Naive thymus-derived CD4-positive, alpha-beta T cell (primary cell): ENCODE results near the gene GAS7. TPM values are rescaled to one million over a fixed set of nuclear protein-coding genes. Genes with fewer than 3 reads are reported as not detected.

Experiments
- ATAC-seq: fragments of 150-1000 bp; cut with Tn5 transposase; 2 replicates; pipeline ENCODE4 v1.10.0; 2021; ENCODE audit warnings: mild to moderate bottlenecking, moderate library complexity
- CTCF ChIA-PET: fragments of 350-600 bp; sonication (Branson Sonifier 250); formaldehyde crosslinking; loops from one replicate; lab custom pipeline; 2021; ENCODE audit warnings: antibody characterized with exemption; lab: Charles Lee
- POLR2A ChIA-PET: fragments of 350-600 bp; sonication (Branson Sonifier 250); formaldehyde crosslinking; loops from one replicate; lab custom pipeline; 2021; ENCODE audit warnings: antibody characterized with exemption, inconsistent platforms; lab: Charles Lee
- DNase-seq, 9 donors: peaks; one replicate each; pipeline versions ENCODE4 v3.0.0 to v3.0.0-alpha.2; 2020 to 2022; ENCODE audit warnings: mixed read lengths in 1 of 9
- H3K27ac ChIP-seq: one replicate; pipeline ENCODE4 v1.7.0; 2013; ENCODE audit warnings: mild to moderate bottlenecking, low read depth, low read length, moderate library complexity
- H3K27me3 ChIP-seq, 2 donors: one replicate each; pipeline ENCODE4 v1.7.0; 2013; ENCODE audit warnings: low read length in 2 of 2, mild to moderate bottlenecking in 2 of 2, moderate library complexity in 2 of 2; ENCODE audit not compliant: control insufficient read depth in 2 of 2, insufficient read depth in 2 of 2
- H3K36me3 ChIP-seq, 3 experiments: 1 replicate in 2 of 3; 2 replicates in 1 of 3; pipeline ENCODE4 v1.7.0; 2013; ENCODE audit warnings: low read length in 3 of 3, mild to moderate bottlenecking in 3 of 3, moderate library complexity in 1 of 3; ENCODE audit not compliant: insufficient read depth in 3 of 3, control insufficient read depth in 2 of 3
- H3K4me1 ChIP-seq, 2 donors: one replicate each; pipeline ENCODE4 v1.7.0; 2013; ENCODE audit warnings: low read length in 2 of 2, mild to moderate bottlenecking in 2 of 2, moderate library complexity in 1 of 2; ENCODE audit not compliant: control insufficient read depth in 2 of 2, insufficient read depth in 2 of 2
- H3K4me3 ChIP-seq: 2 replicates; pipeline ENCODE4 v1.7.0; 2013; ENCODE audit warnings: mild to moderate bottlenecking, low read length
- H3K9me3 ChIP-seq, 3 experiments: 1 replicate in 2 of 3; 2 replicates in 1 of 3; pipeline ENCODE4 v1.7.0; 2013; ENCODE audit warnings: low read length in 3 of 3; ENCODE audit not compliant: control insufficient read depth in 2 of 3
- H3K27ac Mint-ChIP-seq, 9 donors: one replicate each; pipeline ENCODE4 v1.8.0; 2020 to 2022; ENCODE audit warnings: mixed read lengths in 9 of 9, mild to moderate bottlenecking in 8 of 9, moderate library complexity in 5 of 9, inconsistent platforms in 2 of 9
- H3K27me3 Mint-ChIP-seq, 5 donors: one replicate each; pipeline ENCODE4 v1.8.0; 2021 to 2022; ENCODE audit warnings: mixed read lengths in 5 of 5, mild to moderate bottlenecking in 1 of 5
- H3K36me3 Mint-ChIP-seq, 5 donors: one replicate each; pipeline ENCODE4 v1.8.0; 2020 to 2022; ENCODE audit warnings: mixed read lengths in 5 of 5, mild to moderate bottlenecking in 3 of 5, inconsistent platforms in 1 of 5
- H3K4me1 Mint-ChIP-seq, 7 donors: one replicate each; pipeline ENCODE4 v1.8.0; 2020 to 2022; ENCODE audit warnings: mixed read lengths in 7 of 7, mild to moderate bottlenecking in 3 of 7, inconsistent platforms in 1 of 7
- H3K4me3 Mint-ChIP-seq, 10 donors: one replicate each; pipeline ENCODE4 v1.8.0; 2020 to 2022; ENCODE audit warnings: mild to moderate bottlenecking in 10 of 10, mixed read lengths in 10 of 10, moderate library complexity in 6 of 10, inconsistent platforms in 2 of 10
- H3K9me3 Mint-ChIP-seq, 11 donors: one replicate each; pipeline ENCODE4 v1.8.0; 2020 to 2022; ENCODE audit warnings: mixed read lengths in 11 of 11, mild to moderate bottlenecking in 4 of 11, inconsistent platforms in 1 of 11, moderate library complexity in 1 of 11
- intact Hi-C, 2 donors: fragments of 100-400 bp; cut with micrococcal nuclease; formaldehyde crosslinking; loops; one replicate each; pipeline ENCODE4 v1.15.1; 2023
- polyA plus RNA-seq, 2 donors: library from polyadenylated mRNA; unstranded; fragments of 300-500 nt; fragmentation: Illumina TruSeq; gene quantifications; one replicate each; pipeline ENCODE4 v1.2.3, GENCODE V29; 2021
- total RNA-seq, 6 experiments: library from RNA in 5 of 6; stranded (reverse) in 5 of 6; gene quantifications; 1 replicate in 5 of 6; 2 replicates in 1 of 6; pipeline ENCODE4 v1.2.3 and lab custom pipeline; 2021 to 2026

The GAS7 gene
- total and polyA plus RNA-seq, 7 experiments from 2014 or later = 0.09 to 54.3 (median 3.3) TPM

- peaks cover 0 to 4% (median 0%) of the 10 kb centered on the region in 5 donors for H3K36me3 Mint-ChIP-seq
- H3K27me3 ChIP-seq = no peaks in the 10 kb centered on the region
- H3K9me3 Mint-ChIP-seq = peaks cover 4 to 22% (median 12%) of the 10 kb centered on the region in 11 donors
- no peak overlapping the region for H3K27ac ChIP-seq
- intact Hi-C loops = no loop called here
- no peak overlapping the region for H3K4me3 Mint-ChIP-seq
- DNase-seq (no peak), ATAC-seq (no peak)
- ChIA-PET CTCF (no interaction called here), POLR2A (no interaction called here)
- no peak overlapping the region for H3K27ac Mint-ChIP-seq
- H3K9me3 ChIP-seq = peaks cover 0 to 6% (median 0%) of the 10 kb centered on the region in 3 experiments
- no peaks in the 10 kb centered on the region for H3K4me1 Mint-ChIP-seq
- no peaks in the 10 kb centered on the region for H3K36me3 ChIP-seq
- H3K27me3 Mint-ChIP-seq = no peaks in the 10 kb centered on the region
- H3K4me3 ChIP-seq = no peak overlapping the region
- H3K4me1 ChIP-seq = no peaks in the 10 kb centered on the region
Observed at GRCh38 chr17:10216213-10216938, 18.0 kb upstream of the GAS7 start.

- ATAC-seq = no peak
- Mint-ChIP-seq H3K4me1 (no peaks in the 10 kb centered on the region), H3K27ac (no peak overlapping the region), H3K9me3 (peaks cover 4 to 22% (median 11%) of the 10 kb centered on the region in 11 donors), H3K4me3 (no peak overlapping the region), H3K36me3 (peaks cover 0 to 4% (median 0%) of the 10 kb centered on the region in 5 donors), H3K27me3 (no peaks in the 10 kb centered on the region)
- H3K9me3 ChIP-seq = peaks cover 0 to 6% (median 0%) of the 10 kb centered on the region in 3 experiments
- H3K36me3 ChIP-seq = no peaks in the 10 kb centered on the region
- H3K27me3 ChIP-seq = no peaks in the 10 kb centered on the region
- ChIA-PET POLR2A (no interaction called here), CTCF (no interaction called here)
- no peak overlapping the region for H3K27ac ChIP-seq
- no peak for DNase-seq
- intact Hi-C loops = no loop called here
- H3K4me3 ChIP-seq = no peak overlapping the region
- no peaks in the 10 kb centered on the region for H3K4me1 ChIP-seq
Observed at GRCh38 chr17:10215286-10215685, 16.9 kb upstream of the GAS7 start.

- H3K4me1 Mint-ChIP-seq = no peaks in the 10 kb centered on the region
- Histone ChIP-seq H3K27me3 (no peaks in the 10 kb centered on the region), H3K36me3 (no peaks in the 10 kb centered on the region), H3K4me3 (no peak overlapping the region), H3K4me1 (no peaks in the 10 kb centered on the region), H3K9me3 (no peaks in the 10 kb centered on the region), H3K27ac (no peak overlapping the region)
- H3K4me3 Mint-ChIP-seq = no peak overlapping the region
- ChIA-PET CTCF (no interaction called here), POLR2A (no interaction called here)
- no peak overlapping the region for H3K27ac Mint-ChIP-seq
- H3K36me3 Mint-ChIP-seq = no peaks in the 10 kb centered on the region
- no peak for DNase-seq
- peaks cover 0 to 9% (median 0%) of the 10 kb centered on the region in 11 donors for H3K9me3 Mint-ChIP-seq
- intact Hi-C loops = no loop called here
- no peak for ATAC-seq
- no peaks in the 10 kb centered on the region for H3K27me3 Mint-ChIP-seq
Observed at GRCh38 chr17:10211666-10212065, 13.3 kb upstream of the GAS7 start.

- CTCF ChIA-PET = no interaction called here
- H3K27me3 Mint-ChIP-seq = no peaks in the 10 kb centered on the region
- Histone ChIP-seq H3K27me3 (no peaks in the 10 kb centered on the region), H3K4me1 (no peaks in the 10 kb centered on the region), H3K4me3 (no peak overlapping the region), H3K9me3 (peaks cover 0 to 7% (median 0%) of the 10 kb centered on the region in 3 experiments), H3K27ac (no peak overlapping the region), H3K36me3 (no peaks in the 10 kb centered on the region)
- H3K4me3 Mint-ChIP-seq = no peak overlapping the region
- intact Hi-C loops = no loop called here
- H3K27ac Mint-ChIP-seq = no peak overlapping the region
- H3K9me3 Mint-ChIP-seq = peaks cover 0 to 19% (median 7%) of the 10 kb centered on the region in 11 donors
- ATAC-seq = no peak
- H3K36me3 Mint-ChIP-seq = peaks cover 0 to 5% (median 0%) of the 10 kb centered on the region in 5 donors
- H3K4me1 Mint-ChIP-seq = no peaks in the 10 kb centered on the region
- DNase-seq = no peak
- POLR2A ChIA-PET = no interaction called here
Observed at GRCh38 chr17:10210151-10210574, 11.8 kb upstream of the GAS7 start.

- ATAC-seq (no peak), DNase-seq (no peak)
- H3K4me3 Mint-ChIP-seq = no peak overlapping the region
- no peaks in the 10 kb centered on the region for H3K27me3 ChIP-seq
- intact Hi-C loops = no loop called here
- H3K27me3 Mint-ChIP-seq = peaks cover 0 to 4% (median 0%) of the 10 kb centered on the region in 5 donors
- no peaks in the 10 kb centered on the region for H3K4me1 ChIP-seq
- ChIA-PET POLR2A (no interaction called here), CTCF (no interaction called here)
- peaks cover 0 to 5% (median 0%) of the 10 kb centered on the region in 5 donors for H3K36me3 Mint-ChIP-seq
- peaks cover 4 to 31% (median 13%) of the 10 kb centered on the region in 11 donors for H3K9me3 Mint-ChIP-seq
- no peak overlapping the region for H3K27ac ChIP-seq
- peaks cover 0 to 14% (median 0%) of the 10 kb centered on the region in 3 experiments for H3K9me3 ChIP-seq
- H3K27ac Mint-ChIP-seq = no peak overlapping the region
- H3K4me1 Mint-ChIP-seq = no peaks in the 10 kb centered on the region
- no peak overlapping the region for H3K4me3 ChIP-seq
- H3K36me3 ChIP-seq = no peaks in the 10 kb centered on the region
Observed at GRCh38 chr17:10208604-10209193, 10.3 kb upstream of the GAS7 start.

GRCh38 chr17:10207153-10207552 is 8.7 kb upstream of the GAS7 start:
- Histone ChIP-seq H3K36me3 (no peaks in the 10 kb centered on the region), H3K9me3 (peaks cover 0 to 16% (median 0%) of the 10 kb centered on the region in 3 experiments), H3K4me3 (no peak overlapping the region), H3K4me1 (no peaks in the 10 kb centered on the region), H3K27ac (no peak overlapping the region), H3K27me3 (no peaks in the 10 kb centered on the region)
- CTCF ChIA-PET = no interaction called here
- Mint-ChIP-seq H3K4me3 (no peak overlapping the region), H3K9me3 (peaks cover 4 to 34% (median 14%) of the 10 kb centered on the region in 11 donors), H3K27me3 (peaks cover 0 to 6% (median 0%) of the 10 kb centered on the region in 5 donors), H3K4me1 (no peaks in the 10 kb centered on the region), H3K27ac (no peak overlapping the region), H3K36me3 (peaks cover 0 to 5% (median 0%) of the 10 kb centered on the region in 5 donors)
- intact Hi-C loops = no loop called here
- DNase-seq = no peak
- POLR2A ChIA-PET = interaction anchor here (0.6 kb wide), 1 partner anchor 69 kb away, joined by 4 read pairs; no protein-coding TSS in a partner anchor
- no peak for ATAC-seq
